K562 (cell line): ENCODE results near the gene KIAA0825. TPM values are rescaled to one million over a fixed set of nuclear protein-coding genes. Genes with fewer than 3 reads are reported as not detected.

ENCODE experiments used
- ATAC-seq: fragments of 200-7000 bp; cut with Tn5 transposase; 3 replicates; pipeline ENCODE4 v1.9.1; 2020; ENCODE audit warnings: moderate library complexity
- BruUV-seq: library from RNA; stranded (reverse); fragments of 400-500 nt; replicated peaks from 2 replicates; lab custom pipeline; 2021; lab: Mats Ljungman, UMichigan
- CTCF ChIA-PET: fragments of 300-600 bp; formaldehyde crosslinking; extraction: SDS; loops from one replicate; lab custom pipeline; 2021; ENCODE audit warnings: low intra/inter-chr PET ratio; lab: Yijun Ruan, JAX
- POLR2A ChIA-PET: fragments of 300-600, 350-650 bp; sonication (Branson Sonifier 250); formaldehyde crosslinking; extraction: SDS; loops from one replicate; lab custom pipeline; 2021; ENCODE audit warnings: antibody characterized with exemption, inconsistent platforms; lab: Yijun Ruan, JAX
- DNase-seq, 4 experiments: peaks; one replicate each; pipeline versions ENCODE4 v3.0.0 to v3.0.0-alpha.2; 2011 to 2018; ENCODE audit warnings: low spot score in 3 of 4, mixed read lengths in 3 of 4; ENCODE audit errors: extremely low read depth in 1 of 4
- FAIRE-seq: peaks from 2 replicates; lab custom pipeline; 2011; peaks lifted over from hg19 to GRCh38; lab: Jason Lieb, UNC
- H2AFZ ChIP-seq: 2 replicates; pipeline ENCODE4 v1.6.0; 2011; ENCODE audit warnings: low read depth, low read length, control low read depth, inconsistent platforms
- H3K27ac ChIP-seq: fragments of 200-600 bp; 3 replicates; pipeline ENCODE4 v1.8.0; 2011; ENCODE audit warnings: low read depth, mild to moderate bottlenecking, control low read depth, inconsistent platforms, low read length, moderate library complexity, mixed read lengths; ENCODE audit errors: extremely low read depth
- H3K27me3 ChIP-seq, 2 experiments: fragments of 300-600 bp in 1 of 2; 2 replicates in 1 of 2; 3 replicates in 1 of 2; pipeline versions ENCODE4 v1.6.0 to v1.8.0; 2011; ENCODE audit warnings: inconsistent platforms in 2 of 2, low read length in 2 of 2, mild to moderate bottlenecking in 1 of 2, mixed read lengths in 1 of 2, moderate library complexity in 1 of 2; ENCODE audit not compliant: control insufficient read depth in 2 of 2, insufficient read depth in 2 of 2
- H3K36me3 ChIP-seq: fragments of 300-600 bp; 3 replicates; pipeline ENCODE4 v1.8.0; 2011; ENCODE audit warnings: mild to moderate bottlenecking, low read length, inconsistent platforms; ENCODE audit not compliant: control insufficient read depth, insufficient read depth
- H3K4me1 ChIP-seq, 2 experiments: fragments of 200-600 bp in 1 of 2; replicated peaks in 1 of 2; 2 replicates in 1 of 2; 3 replicates in 1 of 2; pipeline versions ENCODE4 v1.5.1 to v1.8.0; 2011; ENCODE audit warnings: inconsistent platforms in 2 of 2, low read length in 2 of 2, mild to moderate bottlenecking in 1 of 2, mixed read lengths in 1 of 2, moderate library complexity in 1 of 2; ENCODE audit not compliant: control insufficient read depth in 2 of 2, insufficient read depth in 2 of 2
- H3K4me2 ChIP-seq: 2 replicates; pipeline ENCODE4 v1.6.1; 2011; ENCODE audit warnings: low read length, control low read depth, inconsistent platforms, mixed read lengths; ENCODE audit not compliant: insufficient read depth
- H3K4me3 ChIP-seq: fragments of 200-600 bp; sonication (generic), shearing (Covaris generic); 2 replicates; pipeline ENCODE4 v1.5.1; 2016; ENCODE audit warnings: control low read depth, inconsistent platforms
- H3K79me2 ChIP-seq: fragments of 200-600 bp; 3 replicates; pipeline ENCODE4 v1.8.0; 2011; ENCODE audit warnings: low read length, inconsistent platforms; ENCODE audit not compliant: control insufficient read depth, insufficient read depth
- H3K9ac ChIP-seq, 2 experiments: 2 replicates each; pipeline versions ENCODE4 v1.6.0 to v1.6.1; 2011; ENCODE audit warnings: low read depth in 2 of 2, low read length in 2 of 2, control low read depth in 1 of 2, inconsistent platforms in 1 of 2, mild to moderate bottlenecking in 1 of 2, mixed read lengths in 1 of 2; ENCODE audit not compliant: insufficient read depth in 1 of 2
- H3K9me1 ChIP-seq: one replicate; pipeline ENCODE4 v1.6.0; 2011; ENCODE audit warnings: inconsistent platforms, mild to moderate bottlenecking, low read length, moderate library complexity; ENCODE audit not compliant: control insufficient read depth, insufficient read depth
- H3K9me3 ChIP-seq: replicated peaks from 2 replicates; pipeline ENCODE4 v1.5.1; 2011; ENCODE audit warnings: low read depth, low read length, inconsistent platforms; ENCODE audit not compliant: control insufficient read depth, insufficient read depth
- H4K20me1 ChIP-seq: replicated peaks from 2 replicates; pipeline ENCODE4 v1.6.1; 2011; ENCODE audit warnings: low read length, inconsistent platforms, mixed read lengths; ENCODE audit not compliant: control insufficient read depth, insufficient read depth
- EP400 ChIP-seq: fragments of 450-650 bp; IDR thresholded peaks from 2 replicates; pipeline ENCODE4 v1.6.1; 2017; ENCODE audit warnings: antibody characterized with exemption, mild to moderate bottlenecking, moderate library complexity
- ETV6 ChIP-seq, 3 experiments: fragments of 150-350 bp in 1 of 3; sonication (generic) in 1 of 3; formaldehyde crosslinking in 1 of 3; IDR thresholded peaks; 2 replicates each; pipeline versions ENCODE4 v1.6.1 to v1.8.0; 2014 to 2022; ENCODE audit warnings: borderline replicate concordance in 2 of 3, low read depth in 2 of 3, antibody characterized with exemption in 1 of 3, low read length in 1 of 3, mild to moderate bottlenecking in 1 of 3, missing genetic modification reagents in 1 of 3
- HNRNPUL1 ChIP-seq: fragments of 200-400 bp; formaldehyde crosslinking; IDR thresholded peaks from 2 replicates; pipeline ENCODE4 v1.6.1; 2017; ENCODE audit warnings: low read length
- MBD2 ChIP-seq: sonication (generic); IDR thresholded peaks from 2 replicates; pipeline ENCODE4 v1.6.1; 2016; ENCODE audit warnings: low read depth, borderline replicate concordance
- NR3C1 ChIP-seq: sonication (generic); formaldehyde crosslinking; IDR thresholded peaks from 2 replicates; pipeline ENCODE4 v1.8.1; 2022; ENCODE audit warnings: missing genetic modification reagents
- PHB2 ChIP-seq: fragments of 450-650 bp; IDR thresholded peaks from 2 replicates; pipeline ENCODE4 v1.6.1; 2017; ENCODE audit warnings: low read depth
- PYGO2 ChIP-seq: fragments of 450-650 bp; IDR thresholded peaks from 2 replicates; pipeline ENCODE4 v1.6.1; 2016; ENCODE audit warnings: mild to moderate bottlenecking, missing genetic modification characterization, moderate library complexity, missing compliant biosample characterization
- RBBP5 ChIP-seq: fragments of 200-600 bp; sonication (generic); IDR thresholded peaks from 2 replicates; pipeline ENCODE4 v1.6.1; 2012; ENCODE audit warnings: borderline replicate concordance, mild to moderate bottlenecking, low read length, control low read depth, inconsistent platforms; ENCODE audit not compliant: insufficient read depth, poor library complexity, severe bottlenecking
- ZNF212 ChIP-seq: fragments of 450-650 bp; formaldehyde crosslinking; IDR thresholded peaks from 2 replicates; pipeline ENCODE4 v1.4.0; 2020; ENCODE audit warnings: mild to moderate bottlenecking
- ZNF354B ChIP-seq: fragments of 250-450 bp; sonication (Bioruptor Pico); IDR thresholded peaks from 2 replicates; pipeline ENCODE4 v1.4.0; 2020
- ZNF384 ChIP-seq: IDR thresholded peaks from 2 replicates; pipeline ENCODE4 v1.6.1; 2012; ENCODE audit warnings: low read depth, low read length, improper control_type of control experiment
- ZNF431 ChIP-seq: sonication (generic); formaldehyde crosslinking; IDR thresholded peaks from 2 replicates; pipeline ENCODE4 v1.8.0; 2022; ENCODE audit warnings: mild to moderate bottlenecking, missing genetic modification reagents
- WGBS: fragments of 100-300 bp; shearing (Covaris generic); methylation state at CpG from one replicate; pipeline ENCODE4 v1.1.6; 2016; ENCODE audit warnings: low coverage, mixed read lengths; ENCODE audit not compliant: insufficient coverage; ENCODE audit errors: missing lambda C conversion rate; 5-methylcytosine and 5-hydroxymethylcytosine counted together
- in situ Hi-C: fragments of 300-500 bp; cut with MboI; formaldehyde crosslinking; loops from 4 replicates; pipeline ENCODE4 v1.15.0; 2018; ENCODE audit warnings: inconsistent platforms, mixed read lengths
- intact Hi-C: fragments of 100-400 bp; cut with micrococcal nuclease; formaldehyde crosslinking; loops from 2 replicates; pipeline ENCODE4 v1.14.2; 2022
- polyA plus RNA-seq, 8 experiments: library from polyadenylated mRNA; depleted of rRNA in 4 of 8; stranded (reverse) in 5 of 8; unstranded in 3 of 8; fragments of >200 nt; fragmentation: Nextera tagmentation in 2 of 8; fragmentation: Illumina TruSeq in 1 of 8; extraction: Ambion mirVana in 2 of 8; extraction: Trizol in 1 of 8; gene quantifications; 2 replicates each; pipeline versions ENCODE4 v1.2.1 to v1.2.3, GENCODE V29; 2011 to 2014; ENCODE audit warnings: inconsistent platforms in 1 of 8, missing spikeins in 1 of 8
- total RNA-seq, 7 experiments: library from RNA; depleted of rRNA in 6 of 7; stranded (reverse); fragments of >200 nt in 6 of 7; fragmentation: Illumina TruSeq in 2 of 7; extraction: Trizol in 2 of 7; gene quantifications; 2 replicates each; pipeline versions ENCODE4 v1.2.1 to v1.2.3, GENCODE V29; 2011 to 2021; ENCODE audit warnings: low replicate concordance in 1 of 7
- TF ChIP-seq, protein P1 (sequence below): fragments of 250-450 bp; sonication (Bioruptor Pico); IDR thresholded peaks from 2 replicates; pipeline ENCODE4 v1.8.0; 2022; ENCODE audit warnings: inconsistent platforms
- TF ChIP-seq, protein P2 (sequence below): fragments of 450-650 bp; IDR thresholded peaks from 2 replicates; pipeline ENCODE4 v1.6.1; 2016; ENCODE audit warnings: mild to moderate bottlenecking
- TF ChIP-seq, protein P3 (sequence below): sonication (generic); formaldehyde crosslinking; IDR thresholded peaks from 2 replicates; pipeline ENCODE4 v1.8.0; 2023; ENCODE audit warnings: mild to moderate bottlenecking, missing genetic modification reagents

The KIAA0825 gene
- total and polyA plus RNA-seq, 9 of the 15 experiments (the other 6 are each of a cell fraction or from before 2014, with no cell fraction given) = 0.05 to 0.36 (median 0.16) TPM; not detected in 1

DNA sequence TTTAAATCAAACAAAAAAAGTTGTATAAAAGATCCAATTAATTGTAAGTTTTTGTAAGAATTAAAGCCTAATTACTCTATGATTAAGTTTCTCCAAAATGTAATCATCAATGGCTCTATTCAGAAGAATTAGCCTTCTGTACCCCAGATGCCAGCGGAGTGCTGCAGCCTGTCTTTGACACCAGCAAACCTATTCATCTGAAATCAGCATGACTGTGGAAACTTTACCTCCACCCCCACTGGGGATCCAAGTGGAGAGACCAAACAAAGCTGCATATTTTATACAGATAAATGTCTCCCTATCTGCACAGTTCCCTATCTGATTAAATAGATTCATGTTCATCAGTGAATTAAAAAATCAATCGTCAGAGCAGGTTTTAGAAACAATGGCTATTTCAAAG is 426.8 kb downstream of the KIAA0825 start:
- no peaks in the 10 kb centered on the region for H3K36me3 ChIP-seq
- no peak for DNase-seq
- H3K9me3 ChIP-seq = no peaks in the 10 kb centered on the region
- H3K9me1 ChIP-seq = no peaks in the 10 kb centered on the region
- intact Hi-C loops = no loop called here
- H4K20me1 ChIP-seq = no peaks in the 10 kb centered on the region
- ChIA-PET POLR2A (no interaction called here), CTCF (no interaction called here)
- no peak overlapping the region for H3K4me2 ChIP-seq
- H3K4me3 ChIP-seq = no peak overlapping the region
- H3K9ac ChIP-seq = no peak overlapping the region
- TF ChIP-seq, protein P1, sequence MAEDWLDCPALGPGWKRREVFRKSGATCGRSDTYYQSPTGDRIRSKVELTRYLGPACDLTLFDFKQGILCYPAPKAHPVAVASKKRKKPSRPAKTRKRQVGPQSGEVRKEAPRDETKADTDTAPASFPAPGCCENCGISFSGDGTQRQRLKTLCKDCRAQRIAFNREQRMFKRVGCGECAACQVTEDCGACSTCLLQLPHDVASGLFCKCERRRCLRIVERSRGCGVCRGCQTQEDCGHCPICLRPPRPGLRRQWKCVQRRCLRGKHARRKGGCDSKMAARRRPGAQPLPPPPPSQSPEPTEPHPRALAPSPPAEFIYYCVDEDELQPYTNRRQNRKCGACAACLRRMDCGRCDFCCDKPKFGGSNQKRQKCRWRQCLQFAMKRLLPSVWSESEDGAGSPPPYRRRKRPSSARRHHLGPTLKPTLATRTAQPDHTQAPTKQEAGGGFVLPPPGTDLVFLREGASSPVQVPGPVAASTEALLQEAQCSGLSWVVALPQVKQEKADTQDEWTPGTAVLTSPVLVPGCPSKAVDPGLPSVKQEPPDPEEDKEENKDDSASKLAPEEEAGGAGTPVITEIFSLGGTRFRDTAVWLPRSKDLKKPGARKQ (CRISPR knock-in tag) = no peak
- TF ChIP-seq ZNF354B (CRISPR knock-in tag) (no peak), ETV6 (IDR thresholded peaks at IDR 0.05; ENCODE audit: borderline replicate concordance in 1 of 2, low read depth in 2 of 2, low read length in 1 of 2) (no peak), ETV6 (CRISPR knock-in tag; IDR thresholded peaks at IDR 0.05; ENCODE audit: borderline replicate concordance) (no peak), PYGO2 (tag) (no peak), RBBP5 (no peak), EP400 (no peak), ZNF384 (no peak), ZNF212 (CRISPR knock-in tag) (no peak), NR3C1 (no peak), HNRNPUL1 (no peak), PHB2 (no peak), ZNF431 (CRISPR knock-in tag) (no peak), MBD2 (no peak)
- TF ChIP-seq, protein P2, sequence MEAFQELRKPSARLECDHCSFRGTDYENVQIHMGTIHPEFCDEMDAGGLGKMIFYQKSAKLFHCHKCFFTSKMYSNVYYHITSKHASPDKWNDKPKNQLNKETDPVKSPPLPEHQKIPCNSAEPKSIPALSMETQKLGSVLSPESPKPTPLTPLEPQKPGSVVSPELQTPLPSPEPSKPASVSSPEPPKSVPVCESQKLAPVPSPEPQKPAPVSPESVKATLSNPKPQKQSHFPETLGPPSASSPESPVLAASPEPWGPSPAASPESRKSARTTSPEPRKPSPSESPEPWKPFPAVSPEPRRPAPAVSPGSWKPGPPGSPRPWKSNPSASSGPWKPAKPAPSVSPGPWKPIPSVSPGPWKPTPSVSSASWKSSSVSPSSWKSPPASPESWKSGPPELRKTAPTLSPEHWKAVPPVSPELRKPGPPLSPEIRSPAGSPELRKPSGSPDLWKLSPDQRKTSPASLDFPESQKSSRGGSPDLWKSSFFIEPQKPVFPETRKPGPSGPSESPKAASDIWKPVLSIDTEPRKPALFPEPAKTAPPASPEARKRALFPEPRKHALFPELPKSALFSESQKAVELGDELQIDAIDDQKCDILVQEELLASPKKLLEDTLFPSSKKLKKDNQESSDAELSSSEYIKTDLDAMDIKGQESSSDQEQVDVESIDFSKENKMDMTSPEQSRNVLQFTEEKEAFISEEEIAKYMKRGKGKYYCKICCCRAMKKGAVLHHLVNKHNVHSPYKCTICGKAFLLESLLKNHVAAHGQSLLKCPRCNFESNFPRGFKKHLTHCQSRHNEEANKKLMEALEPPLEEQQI = no peak
- TF ChIP-seq, protein P3, sequence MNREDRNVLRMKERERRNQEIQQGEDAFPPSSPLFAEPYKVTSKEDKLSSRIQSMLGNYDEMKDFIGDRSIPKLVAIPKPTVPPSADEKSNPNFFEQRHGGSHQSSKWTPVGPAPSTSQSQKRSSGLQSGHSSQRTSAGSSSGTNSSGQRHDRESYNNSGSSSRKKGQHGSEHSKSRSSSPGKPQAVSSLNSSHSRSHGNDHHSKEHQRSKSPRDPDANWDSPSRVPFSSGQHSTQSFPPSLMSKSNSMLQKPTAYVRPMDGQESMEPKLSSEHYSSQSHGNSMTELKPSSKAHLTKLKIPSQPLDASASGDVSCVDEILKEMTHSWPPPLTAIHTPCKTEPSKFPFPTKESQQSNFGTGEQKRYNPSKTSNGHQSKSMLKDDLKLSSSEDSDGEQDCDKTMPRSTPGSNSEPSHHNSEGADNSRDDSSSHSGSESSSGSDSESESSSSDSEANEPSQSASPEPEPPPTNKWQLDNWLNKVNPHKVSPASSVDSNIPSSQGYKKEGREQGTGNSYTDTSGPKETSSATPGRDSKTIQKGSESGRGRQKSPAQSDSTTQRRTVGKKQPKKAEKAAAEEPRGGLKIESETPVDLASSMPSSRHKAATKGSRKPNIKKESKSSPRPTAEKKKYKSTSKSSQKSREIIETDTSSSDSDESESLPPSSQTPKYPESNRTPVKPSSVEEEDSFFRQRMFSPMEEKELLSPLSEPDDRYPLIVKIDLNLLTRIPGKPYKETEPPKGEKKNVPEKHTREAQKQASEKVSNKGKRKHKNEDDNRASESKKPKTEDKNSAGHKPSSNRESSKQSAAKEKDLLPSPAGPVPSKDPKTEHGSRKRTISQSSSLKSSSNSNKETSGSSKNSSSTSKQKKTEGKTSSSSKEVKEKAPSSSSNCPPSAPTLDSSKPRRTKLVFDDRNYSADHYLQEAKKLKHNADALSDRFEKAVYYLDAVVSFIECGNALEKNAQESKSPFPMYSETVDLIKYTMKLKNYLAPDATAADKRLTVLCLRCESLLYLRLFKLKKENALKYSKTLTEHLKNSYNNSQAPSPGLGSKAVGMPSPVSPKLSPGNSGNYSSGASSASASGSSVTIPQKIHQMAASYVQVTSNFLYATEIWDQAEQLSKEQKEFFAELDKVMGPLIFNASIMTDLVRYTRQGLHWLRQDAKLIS (CRISPR knock-in tag) = no peak
- no peak for ATAC-seq
- FAIRE-seq = no peak
- H2AFZ ChIP-seq = no peak overlapping the region
- 0% methylated on average over 2 of the region's 2 CpGs for WGBS
- no peaks in the 10 kb centered on the region for H3K27me3 ChIP-seq
- H3K4me1 ChIP-seq = no peaks in the 10 kb centered on the region
- no TSS peak for BruUV-seq
- no peaks in the 10 kb centered on the region for H3K79me2 ChIP-seq
- in situ Hi-C loops = no loop called here
- H3K27ac ChIP-seq = no peak overlapping the region
